PC-9 (cell line): ENCODE measurements around the gene GBE1. TPM values are rescaled to one million over a fixed set of nuclear protein-coding genes. Genes with fewer than 3 reads are reported as not detected.
A peak's percentile ranks its signal among the peaks of the same experiment; 100 is the strongest.

ENCODE experiments used
- BruUV-seq: library from RNA; stranded (reverse); fragments of 400-500 nt; replicated peaks from 2 replicates; lab custom pipeline; 2021; lab: Mats Ljungman, UMichigan
- CTCF ChIA-PET: fragments of 300-600 bp; sonication (Branson Sonifier 250); formaldehyde crosslinking; loops from one replicate; lab custom pipeline; 2022; ENCODE audit warnings: antibody characterized with exemption; lab: Charles Lee
- POLR2A ChIA-PET: fragments of 300-600 bp; sonication (Branson Sonifier 250); formaldehyde crosslinking; loops from one replicate; lab custom pipeline; 2022; ENCODE audit warnings: antibody characterized with exemption; ENCODE audit not compliant: unreplicated experiment; lab: Charles Lee
- DNase-seq, 2 experiments: peaks; one replicate each; pipeline versions ENCODE4 v3.0.0 to v3.0.0-alpha.2; 2015 to 2022; ENCODE audit warnings: mixed read lengths in 1 of 2
- H2AFZ ChIP-seq: fragments of 200-600 bp; sonication (generic); 2 replicates; pipeline ENCODE4 v1.8.1; 2017; ENCODE audit warnings: antibody characterized with exemption
- H3F3A ChIP-seq: fragments of 200-600 bp; sonication (generic); 2 replicates; pipeline ENCODE4 v1.8.1; 2017; ENCODE audit warnings: antibody characterized with exemption, mild to moderate bottlenecking, low read depth; ENCODE audit not compliant: insufficient read depth
- H3K27ac ChIP-seq: fragments of 200-600 bp; sonication (generic); 2 replicates; pipeline ENCODE4 v1.6.1; 2016; ENCODE audit warnings: mixed run types
- H3K27me3 ChIP-seq: fragments of 200-600 bp; sonication (generic); 2 replicates; pipeline ENCODE4 v1.6.1; 2016; ENCODE audit warnings: low read depth, mixed run types; ENCODE audit not compliant: insufficient read depth
- H3K36me3 ChIP-seq: fragments of 200-600 bp; sonication (generic); 2 replicates; pipeline ENCODE4 v1.6.1; 2016; ENCODE audit warnings: low read depth, mixed run types
- H3K4me1 ChIP-seq: fragments of 200-600 bp; sonication (generic); replicated peaks from 2 replicates; pipeline ENCODE4 v1.6.1; 2016; ENCODE audit warnings: mixed run types; ENCODE audit not compliant: insufficient read depth
- H3K4me2 ChIP-seq: fragments of 200-600 bp; sonication (generic); 2 replicates; pipeline ENCODE4 v1.6.1; 2017; ENCODE audit warnings: mixed run types
- H3K4me3 ChIP-seq: fragments of 200-600 bp; sonication (generic); 2 replicates; pipeline ENCODE4 v1.6.1; 2016; ENCODE audit warnings: mixed run types
- H3K79me2 ChIP-seq: fragments of 200-600 bp; sonication (generic); 2 replicates; pipeline ENCODE4 v1.6.1; 2017; ENCODE audit warnings: low read depth, mixed run types
- H3K9me2 ChIP-seq: fragments of 200-600 bp; sonication (generic); 2 replicates; pipeline ENCODE4 v1.8.1; 2017; ENCODE audit warnings: mild to moderate bottlenecking; ENCODE audit not compliant: insufficient read depth
- H3K9me3 ChIP-seq: fragments of 200-600 bp; sonication (generic); 2 replicates; pipeline ENCODE4 v1.8.1; 2016; ENCODE audit warnings: low read depth; ENCODE audit not compliant: insufficient read depth
- H4K20me1 ChIP-seq: fragments of 200-600 bp; sonication (generic); 2 replicates; pipeline ENCODE4 v1.8.1; 2017; ENCODE audit not compliant: insufficient read depth
- CTCF ChIP-seq: fragments of 200-600 bp; sonication (generic); conservative IDR thresholded peaks from 2 replicates; pipeline ENCODE4 v1.6.1; 2017; ENCODE audit warnings: mixed run types, antibody characterized with exemption, mild to moderate bottlenecking, moderate library complexity
- EZH2 ChIP-seq: fragments of 200-600 bp; sonication (generic); IDR thresholded peaks from 2 replicates; pipeline ENCODE4 v1.8.0; 2017; ENCODE audit warnings: antibody characterized with exemption, low read depth
- intact Hi-C: fragments of 100-400 bp; cut with micrococcal nuclease; formaldehyde crosslinking; loops from one replicate; pipeline ENCODE4 v1.10.0; 2022; ENCODE audit not compliant: unreplicated experiment
- total RNA-seq: library from RNA; stranded (reverse); gene quantifications from 2 replicates; pipeline ENCODE4 v1.2.3, GENCODE V29; 2021

GBE1 gene
- total RNA-seq, 1 experiment from 2014 or later = 31.2 TPM

GRCh38 chr3:81490541-81491288 is 270.7 kb downstream of the GBE1 start:
- no peaks in the 10 kb centered on the region for H3K27me3 ChIP-seq
- intact Hi-C loops = loop anchor here (10.0 kb wide), 1 partner anchor 174 kb away; no protein-coding TSS in a partner anchor
- no TSS peak for BruUV-seq
- H3F3A ChIP-seq = no peaks in the 10 kb centered on the region
- H3K9me3 ChIP-seq = no peaks in the 10 kb centered on the region
- DNase-seq = peak; percentile 56 to 64
- no peak overlapping the region for H2AFZ ChIP-seq
- no peak for TF ChIP-seq EZH2
- TF ChIP-seq CTCF = peak; percentile 87
- H3K27ac ChIP-seq = no peak overlapping the region
- H3K4me1 ChIP-seq = no peaks in the 10 kb centered on the region
- no peaks in the 10 kb centered on the region for H4K20me1 ChIP-seq
- no peaks in the 10 kb centered on the region for H3K9me2 ChIP-seq
- H3K4me2 ChIP-seq = no peak overlapping the region
- CTCF ChIA-PET = interaction anchor here (0.5 to 1.7 kb wide), 7 partner anchors 11 to 867 kb away, joined by 3 to 9 read pairs (median 6); no protein-coding TSS in a partner anchor
- no peak overlapping the region for H3K4me3 ChIP-seq
- POLR2A ChIA-PET = no interaction called here
- H3K79me2 ChIP-seq = no peaks in the 10 kb centered on the region
- no peaks in the 10 kb centered on the region for H3K36me3 ChIP-seq

DNA sequence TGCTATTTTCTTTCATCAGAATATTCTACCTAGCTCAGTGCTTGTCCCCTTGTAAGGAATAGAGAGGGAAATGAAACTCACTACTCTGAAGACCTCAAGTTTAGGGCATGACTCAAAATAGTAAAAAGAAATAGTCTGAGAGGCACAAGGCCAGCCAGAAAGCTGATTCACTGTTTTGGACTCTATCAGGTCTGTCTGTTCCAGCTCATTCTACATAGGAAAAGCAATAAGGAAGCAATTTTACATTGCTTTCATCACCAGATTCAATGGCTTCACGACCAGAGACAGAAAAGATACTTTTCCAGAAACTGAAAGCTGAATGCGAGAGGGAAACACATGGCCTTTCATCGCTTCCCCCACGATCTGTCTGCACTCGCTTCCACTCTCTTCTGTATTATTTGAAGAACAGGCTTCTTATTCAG is 276.0 kb downstream of the GBE1 start:
- BruUV-seq = no TSS peak
- ChIA-PET POLR2A (no interaction called here), CTCF (no interaction called here)
- no peak overlapping the region for H2AFZ ChIP-seq
- no peak for DNase-seq
- no peaks in the 10 kb centered on the region for H3K79me2 ChIP-seq
- no peaks in the 10 kb centered on the region for H4K20me1 ChIP-seq
- H3K4me2 ChIP-seq = no peak overlapping the region
- no peaks in the 10 kb centered on the region for H3K9me3 ChIP-seq
- H3F3A ChIP-seq = no peaks in the 10 kb centered on the region
- H3K4me1 ChIP-seq = no peaks in the 10 kb centered on the region
- no peaks in the 10 kb centered on the region for H3K36me3 ChIP-seq
- no peaks in the 10 kb centered on the region for H3K9me2 ChIP-seq
- intact Hi-C loops = no loop called here
- TF ChIP-seq CTCF (no peak), EZH2 (no peak)
- H3K27me3 ChIP-seq = no peaks in the 10 kb centered on the region
- no peak overlapping the region for H3K27ac ChIP-seq
- no peak overlapping the region for H3K4me3 ChIP-seq

DNA sequence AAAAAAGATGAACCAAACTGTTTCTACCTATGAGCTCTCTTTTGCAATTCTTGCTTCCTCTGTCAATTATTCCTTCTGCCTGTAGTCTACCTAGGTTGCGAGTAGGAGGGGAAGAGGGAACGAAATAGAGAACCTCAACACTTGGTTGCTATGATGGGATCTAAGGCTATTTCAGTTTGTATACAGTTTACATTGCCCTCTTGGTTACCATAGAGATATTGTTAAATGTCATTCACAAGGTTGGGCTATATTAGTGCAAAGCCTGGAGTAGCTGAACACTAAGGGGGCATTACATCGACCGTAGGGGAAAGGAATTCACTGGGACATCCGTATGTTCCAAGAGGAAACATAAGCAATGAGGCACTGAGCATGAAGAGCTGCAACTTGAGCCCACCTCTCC is 276.9 kb downstream of the GBE1 start:
- no peak for DNase-seq
- no peaks in the 10 kb centered on the region for H3K9me2 ChIP-seq
- no peak overlapping the region for H3K27ac ChIP-seq
- ChIA-PET CTCF (no interaction called here), POLR2A (no interaction called here)
- H3K9me3 ChIP-seq = no peaks in the 10 kb centered on the region
- H3K4me1 ChIP-seq = no peaks in the 10 kb centered on the region
- H3K4me3 ChIP-seq = no peak overlapping the region
- H3K4me2 ChIP-seq = no peak overlapping the region
- intact Hi-C loops = no loop called here
- H3K79me2 ChIP-seq = no peaks in the 10 kb centered on the region
- no TSS peak for BruUV-seq
- no peak overlapping the region for H2AFZ ChIP-seq
- H3K27me3 ChIP-seq = no peaks in the 10 kb centered on the region
- H3K36me3 ChIP-seq = no peaks in the 10 kb centered on the region
- no peaks in the 10 kb centered on the region for H3F3A ChIP-seq
- TF ChIP-seq CTCF (no peak), EZH2 (no peak)
- no peaks in the 10 kb centered on the region for H4K20me1 ChIP-seq
